HG03460 (cell line): ENCODE data around the gene TMEM117.
A peak's percentile ranks its signal among the peaks of the same experiment; 100 is the strongest.

Source experiments
- ATAC-seq: cut with Tn5 transposase; IDR thresholded peaks from one replicate; pipeline ENCODE4 v1.9.1; 2021; ENCODE audit not compliant: unreplicated experiment

Gene TMEM117

DNA sequence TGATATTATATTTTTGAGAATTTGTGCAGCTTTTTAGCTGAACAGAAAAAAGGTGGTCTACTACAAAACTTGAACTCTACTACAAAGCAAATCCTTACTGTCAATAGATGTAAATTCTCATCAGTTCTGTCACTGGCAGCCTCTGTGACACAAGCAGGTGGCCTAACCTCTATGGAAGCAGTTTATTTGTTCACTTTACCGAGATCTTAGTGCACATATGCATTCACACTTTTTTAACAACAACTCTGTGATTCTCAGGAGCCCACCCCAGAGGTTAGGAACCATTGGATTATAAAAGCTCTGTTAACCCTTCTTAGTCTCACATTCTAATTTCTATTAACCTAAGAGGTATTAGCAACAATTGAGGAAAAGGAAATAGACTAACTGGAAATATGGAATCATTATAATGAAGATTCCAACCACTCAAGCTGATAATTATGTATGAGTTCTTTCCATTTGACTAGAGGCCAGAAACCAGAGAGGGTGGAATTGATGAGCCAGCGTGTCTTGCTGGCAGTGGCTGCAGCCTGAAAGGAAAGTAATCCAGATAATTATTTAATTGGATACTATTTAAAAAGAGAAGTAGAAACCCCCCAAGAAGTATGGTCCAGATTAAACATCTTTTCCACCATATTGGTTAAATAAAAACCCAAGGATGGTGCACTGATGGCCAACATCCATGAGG lies 451.1 kb downstream of the TMEM117 start:
- ATAC-seq: no peak

DNA sequence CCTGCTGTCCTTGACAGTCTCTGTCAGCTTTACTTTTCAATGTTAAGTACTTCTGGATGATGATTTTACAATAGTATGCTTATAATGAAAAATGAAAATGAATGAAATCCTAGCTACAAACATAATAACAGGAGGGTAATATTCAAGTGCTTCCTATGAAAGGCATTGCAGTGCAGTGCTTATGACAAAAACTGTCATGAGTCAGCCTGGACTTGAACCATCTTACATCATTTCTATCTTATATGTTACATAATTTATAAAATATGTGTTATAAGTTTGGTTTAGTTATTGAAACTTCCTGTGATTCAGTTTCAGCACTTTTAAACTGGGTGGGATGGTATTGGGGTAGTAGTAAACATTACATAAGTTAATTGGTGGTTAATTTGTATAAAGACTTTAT lies 451.7 kb downstream of the TMEM117 start:
- ATAC-seq: no peak

GRCh38 chr12:44294649-44295048 lies 458.8 kb downstream of the TMEM117 start:
- peak; percentile 89 for ATAC-seq

- no peak for ATAC-seq
Observed at GRCh38 chr12:44295958-44296623, 460.2 kb downstream of the TMEM117 start.

GRCh38 chr12:44296624-44297197 lies 460.8 kb downstream of the TMEM117 start:
- no peak for ATAC-seq

DNA sequence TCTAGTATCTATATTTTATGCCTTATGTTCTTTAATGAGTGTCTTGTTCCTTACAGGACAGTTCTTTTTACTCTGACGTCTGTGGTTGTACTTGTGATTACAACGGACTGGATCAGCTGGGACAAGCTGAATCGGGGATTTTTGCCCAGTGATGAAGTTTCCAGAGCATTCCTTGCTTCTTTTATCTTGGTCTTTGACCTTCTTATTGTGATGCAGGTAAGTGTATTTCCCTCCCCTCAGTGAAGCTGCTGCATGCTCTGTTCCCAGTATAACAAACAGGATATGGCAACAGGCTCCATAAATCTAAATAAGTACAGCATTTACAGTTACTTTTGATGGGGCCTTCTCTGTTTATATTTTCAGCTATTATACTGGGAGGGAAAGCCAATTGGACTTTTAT lies 463.6 kb downstream of the TMEM117 start:
- ATAC-seq: no peak

- ATAC-seq: no peak
Observed at GRCh38 chr12:44307506-44308168, 471.8 kb downstream of the TMEM117 start.

- ATAC-seq: no peak
Observed at GRCh38 chr12:44313188-44313587, 477.3 kb downstream of the TMEM117 start.

DNA sequence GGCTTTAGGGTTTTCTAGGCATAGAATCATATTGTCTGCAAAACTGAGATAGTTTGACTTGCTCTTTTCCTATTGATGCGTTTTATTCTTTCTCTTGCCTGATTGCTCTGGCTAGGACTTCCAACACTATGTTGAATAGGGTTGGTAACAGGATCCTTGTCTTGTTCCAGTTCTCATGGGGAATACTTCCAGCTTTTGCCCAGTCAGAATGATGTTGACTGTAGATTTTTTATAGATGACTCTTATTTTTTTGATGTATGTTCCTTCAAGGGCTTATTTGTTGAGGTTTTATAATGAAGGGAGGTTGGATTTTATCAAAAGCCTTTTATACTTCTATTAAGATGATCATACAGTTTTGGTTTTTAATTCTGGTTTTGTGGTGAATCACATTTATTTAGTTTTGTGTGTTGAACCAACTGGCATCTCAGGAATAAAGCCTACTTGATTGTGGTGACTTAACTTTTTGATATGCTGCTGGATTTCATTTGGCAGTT lies 478.2 kb downstream of the TMEM117 start:
- ATAC-seq: no peak

DNA sequence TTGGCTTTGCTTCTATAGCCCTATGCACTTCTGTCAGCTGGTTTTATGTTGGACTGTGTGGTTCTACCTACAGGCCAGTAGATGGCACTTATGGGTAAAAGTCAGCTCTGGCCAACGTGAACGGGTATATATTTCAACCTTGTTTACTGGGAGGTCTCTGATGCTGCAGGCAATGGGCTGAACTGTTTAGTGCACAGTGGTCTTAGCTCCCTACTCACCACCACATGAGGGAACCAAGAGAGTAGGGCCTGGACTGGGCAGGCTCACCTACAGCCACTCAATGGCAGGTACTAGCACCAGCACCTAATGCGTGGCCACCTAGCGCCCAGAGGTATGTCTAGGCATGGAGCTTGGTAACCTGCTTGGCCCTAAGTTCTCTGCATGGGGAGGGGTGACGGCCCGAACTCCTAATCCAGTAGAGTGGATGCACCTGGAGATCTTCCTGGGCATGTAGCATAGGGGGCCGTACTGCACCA lies 481.8 kb downstream of the TMEM117 start:
- ATAC-seq: peak; percentile 91

- no peak for ATAC-seq
Observed at GRCh38 chr12:44331269-44331668, 495.4 kb downstream of the TMEM117 start.

DNA sequence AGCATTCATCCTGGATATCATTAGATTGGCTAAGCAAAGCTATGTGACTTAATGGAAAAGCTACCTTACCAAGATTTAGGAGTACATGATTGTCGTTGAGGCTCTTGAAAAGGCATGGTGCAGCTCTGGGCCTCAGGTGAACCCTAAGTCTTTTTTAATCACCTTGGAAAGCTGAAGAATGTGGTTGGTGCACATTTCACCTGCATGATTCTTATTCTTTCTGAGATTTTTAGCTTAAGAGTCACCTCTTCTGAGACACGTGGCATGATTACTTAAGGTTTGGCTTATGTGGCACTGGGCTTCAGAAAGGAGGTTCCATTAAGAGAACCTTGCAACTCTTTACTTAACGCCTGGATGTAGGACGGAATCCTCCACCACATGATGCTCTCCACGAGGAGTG lies 498.5 kb downstream of the TMEM117 start:
- no peak for ATAC-seq

- ATAC-seq: no peak
Observed at GRCh38 chr12:44335030-44335429, 499.1 kb downstream of the TMEM117 start.

DNA sequence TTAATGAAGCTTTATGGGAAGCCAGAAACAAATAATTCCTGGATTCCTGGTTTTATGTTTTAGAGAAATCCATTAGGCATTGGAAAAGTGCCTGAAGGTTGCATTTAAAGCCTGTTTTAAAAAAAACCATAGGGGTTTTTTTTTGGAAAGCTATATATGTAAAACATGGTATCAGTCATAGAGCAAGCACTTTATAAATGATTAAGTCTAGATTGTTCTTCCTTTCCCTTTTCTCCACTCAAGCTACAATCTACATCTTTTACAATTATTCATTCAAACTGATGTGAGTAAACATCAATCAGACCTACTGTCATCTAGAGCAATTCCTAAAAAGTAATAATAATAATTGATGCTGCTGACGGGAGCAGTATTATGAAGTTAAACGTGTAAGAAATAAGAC lies 500.7 kb downstream of the TMEM117 start:
- no peak for ATAC-seq

- no peak for ATAC-seq
Observed at GRCh38 chr12:44342371-44342770, 506.5 kb downstream of the TMEM117 start.

GRCh38 chr12:44347145-44347544 lies 511.3 kb downstream of the TMEM117 start:
- ATAC-seq: no peak

DNA sequence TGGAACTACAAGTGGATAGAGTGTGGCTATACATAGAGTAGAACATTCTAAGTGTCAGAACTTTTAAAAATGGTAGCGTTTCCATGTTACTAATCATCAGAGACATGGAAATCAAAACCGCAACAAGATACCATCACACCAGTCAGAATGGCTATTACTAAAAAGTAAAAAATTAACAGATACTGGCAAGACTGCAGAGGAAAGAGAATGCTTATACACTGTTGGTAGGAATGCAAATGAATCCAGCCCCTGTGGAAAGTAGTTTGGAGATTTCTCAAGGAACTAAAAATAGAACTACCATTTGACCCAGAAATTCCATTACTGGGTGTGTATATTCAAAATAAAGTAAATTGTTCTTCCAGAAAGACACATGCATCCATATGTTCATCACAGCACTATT lies 521.6 kb downstream of the TMEM117 start:
- no peak for ATAC-seq

DNA sequence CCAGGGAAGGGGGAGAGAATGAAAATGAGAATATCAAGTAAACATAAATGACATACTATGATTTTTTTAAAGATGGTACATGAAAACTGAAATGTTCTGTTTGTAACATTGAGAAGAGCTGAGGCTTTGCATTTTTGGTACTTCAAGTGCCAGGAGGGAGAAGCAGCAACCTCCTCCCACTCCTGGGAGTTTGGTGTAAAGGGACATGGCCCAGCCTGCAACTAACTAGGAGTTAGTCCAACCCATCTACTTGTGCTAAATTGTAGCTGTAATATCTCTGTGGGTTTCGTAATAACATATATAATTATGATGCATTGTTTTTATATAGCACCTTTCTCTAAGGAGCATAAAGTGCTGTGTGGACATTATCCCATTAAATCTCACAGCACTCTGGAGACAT lies 522.8 kb downstream of the TMEM117 start:
- no peak for ATAC-seq

DNA sequence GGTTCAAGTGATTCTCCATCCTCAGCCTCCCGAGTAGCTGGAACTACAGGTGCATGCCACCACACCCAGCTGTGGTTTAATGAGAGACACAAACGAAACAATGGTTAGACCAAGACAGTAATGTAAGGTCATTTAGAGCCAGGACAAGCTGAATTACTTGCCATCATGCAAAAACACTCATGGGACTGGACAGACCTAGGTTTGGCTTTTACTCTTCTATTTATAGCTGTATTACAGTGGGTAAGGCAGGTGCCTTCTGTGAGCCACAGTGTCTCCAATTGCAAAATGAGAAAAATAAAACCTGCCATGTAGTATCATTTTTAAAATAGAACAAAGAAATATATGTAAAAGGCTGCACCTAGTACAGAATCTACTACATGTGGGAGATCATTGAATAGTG lies 527.1 kb downstream of the TMEM117 start:
- no peak for ATAC-seq

- ATAC-seq: no peak
Observed at GRCh38 chr12:44367136-44367535, 531.3 kb downstream of the TMEM117 start.

GRCh38 chr12:44367916-44368315 lies 532.0 kb downstream of the TMEM117 start:
- no peak for ATAC-seq

DNA sequence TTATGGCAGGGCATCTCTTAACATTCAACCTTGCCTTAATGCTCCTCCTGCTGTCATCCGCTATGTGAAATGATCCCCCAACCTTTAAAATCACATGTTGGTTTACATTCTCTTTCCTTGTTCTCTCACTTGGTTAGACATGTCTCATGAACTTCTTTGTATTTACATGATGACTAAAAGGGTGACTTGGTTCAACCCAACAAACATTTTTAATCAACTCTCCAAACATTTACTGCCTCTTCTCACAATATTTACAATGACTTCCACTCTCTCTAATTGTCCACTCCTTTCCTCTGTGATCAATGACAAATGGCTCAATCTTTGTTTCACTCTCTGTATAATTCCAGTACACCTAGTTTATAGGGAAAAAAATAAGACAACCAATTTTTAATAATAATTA lies 534.1 kb downstream of the TMEM117 start:
- no peak for ATAC-seq
